H9 (cell line): ENCODE data around the gene NUDT21. TPM values are rescaled to one million over a fixed set of nuclear protein-coding genes. Genes with fewer than 3 reads are reported as not detected.

ENCODE experiments used
- DNase-seq: peaks from one replicate; pipeline ENCODE4 v3.0.0-alpha.2; 2017
- H2AFZ ChIP-seq: one replicate; pipeline ENCODE4 v1.6.1; 2013; ENCODE audit warnings: mild to moderate bottlenecking, low read length, control low read depth, moderate library complexity
- H2AK5ac ChIP-seq: 2 replicates; pipeline ENCODE4 v1.6.1; 2013; ENCODE audit warnings: low read length, control low read depth, mixed read lengths; ENCODE audit not compliant: insufficient read length
- H2BK120ac ChIP-seq: one replicate; pipeline ENCODE4 v1.6.1; 2013; ENCODE audit warnings: low read depth, mild to moderate bottlenecking, low read length, control low read depth, inconsistent platforms; ENCODE audit not compliant: poor library complexity, severe bottlenecking
- H2BK12ac ChIP-seq: 2 replicates; pipeline ENCODE4 v1.6.1; 2013; ENCODE audit warnings: low read length, control low read depth, mixed read lengths, low read depth; ENCODE audit not compliant: insufficient read length
- H2BK15ac ChIP-seq: 2 replicates; pipeline ENCODE4 v1.6.1; 2013; ENCODE audit warnings: low read depth, low read length, control low read depth
- H2BK20ac ChIP-seq: one replicate; pipeline ENCODE4 v1.6.1; 2013; ENCODE audit warnings: low read depth, mild to moderate bottlenecking, low read length, control low read depth, inconsistent platforms; ENCODE audit not compliant: poor library complexity, severe bottlenecking
- H2BK5ac ChIP-seq: 2 replicates; pipeline ENCODE4 v1.6.1; 2013; ENCODE audit warnings: low read length, control low read depth, mixed read lengths; ENCODE audit not compliant: insufficient read length
- H3K14ac ChIP-seq: 2 replicates; pipeline ENCODE4 v1.6.1; 2013; ENCODE audit warnings: low read length, control low read depth; ENCODE audit not compliant: insufficient read depth
- H3K18ac ChIP-seq: 2 replicates; pipeline ENCODE4 v1.6.1; 2013; ENCODE audit warnings: low read depth, mild to moderate bottlenecking, mixed read lengths, low read length, control low read depth; ENCODE audit not compliant: insufficient read length
- H3K23ac ChIP-seq: 2 replicates; pipeline ENCODE4 v1.6.1; 2013; ENCODE audit warnings: low read length, control low read depth, mixed read lengths, low read depth; ENCODE audit not compliant: insufficient read length
- H3K23me2 ChIP-seq: 2 replicates; pipeline ENCODE4 v1.6.1; 2013; ENCODE audit warnings: low read depth, mild to moderate bottlenecking, mixed read lengths, low read length, control low read depth; ENCODE audit not compliant: insufficient read length, poor library complexity, severe bottlenecking
- H3K27ac ChIP-seq: 2 replicates; pipeline ENCODE4 v1.5.1; 2013; ENCODE audit warnings: low read length, control low read depth, mixed read lengths, low read depth; ENCODE audit not compliant: insufficient read length
- H3K27me3 ChIP-seq: 2 replicates; pipeline ENCODE4 v1.6.1; 2013; ENCODE audit warnings: low read length, control low read depth, inconsistent platforms; ENCODE audit not compliant: insufficient read depth
- H3K4ac ChIP-seq: 2 replicates; pipeline ENCODE4 v1.6.1; 2013; ENCODE audit warnings: low read depth, mild to moderate bottlenecking, control low read depth, inconsistent platforms, low read length, moderate library complexity
- H3K4me1 ChIP-seq: 2 replicates; pipeline ENCODE4 v1.6.1; 2013; ENCODE audit warnings: low read length, control low read depth, inconsistent platforms; ENCODE audit not compliant: insufficient read depth
- H3K4me2 ChIP-seq: 2 replicates; pipeline ENCODE4 v1.6.1; 2013; ENCODE audit warnings: low read length, control low read depth, mixed read lengths; ENCODE audit not compliant: insufficient read length, insufficient read depth
- H3K56ac ChIP-seq: 2 replicates; pipeline ENCODE4 v1.6.1; 2013; ENCODE audit warnings: low read depth, mild to moderate bottlenecking, mixed read lengths, low read length, control low read depth; ENCODE audit not compliant: insufficient read length
- H3K79me1 ChIP-seq: 2 replicates; pipeline ENCODE4 v1.6.1; 2013; ENCODE audit warnings: low read depth, mild to moderate bottlenecking, moderate library complexity, low read length, control low read depth, inconsistent platforms; ENCODE audit not compliant: insufficient read depth, poor library complexity, severe bottlenecking
- H3K79me2 ChIP-seq: 2 replicates; pipeline ENCODE4 v1.6.1; 2013; ENCODE audit warnings: low read length, control low read depth, inconsistent platforms; ENCODE audit not compliant: insufficient read depth
- H3K9ac ChIP-seq: 2 replicates; pipeline ENCODE4 v1.6.1; 2013; ENCODE audit warnings: low read length, control low read depth, mixed read lengths; ENCODE audit not compliant: insufficient read length; ENCODE audit errors: extremely low read depth
- H3K9me3 ChIP-seq: one replicate; pipeline ENCODE4 v1.6.1; 2013; ENCODE audit warnings: low read depth, low read length, inconsistent platforms; ENCODE audit not compliant: control insufficient read depth
- H3T11ph ChIP-seq: one replicate; pipeline ENCODE4 v1.6.1; 2013; ENCODE audit warnings: mild to moderate bottlenecking, low read length, control low read depth, inconsistent platforms
- H4K20me1 ChIP-seq: one replicate; pipeline ENCODE4 v1.6.1; 2013; ENCODE audit not compliant: control insufficient read depth, insufficient read length, insufficient read depth
- H4K5ac ChIP-seq: 2 replicates; pipeline ENCODE4 v1.6.1; 2013; ENCODE audit warnings: low read depth, mild to moderate bottlenecking, mixed read lengths, low read length, control low read depth; ENCODE audit not compliant: insufficient read length
- H4K8ac ChIP-seq: replicated peaks from 2 replicates; pipeline ENCODE4 v1.6.1; 2013; ENCODE audit warnings: low read length, control low read depth, mixed read lengths, low read depth; ENCODE audit not compliant: insufficient read length
- H4K91ac ChIP-seq: 2 replicates; pipeline ENCODE4 v1.6.1; 2013; ENCODE audit warnings: low read depth, mild to moderate bottlenecking, moderate library complexity, mixed read lengths, low read length, control low read depth; ENCODE audit not compliant: insufficient read length
- H3K27ac Mint-ChIP-seq, 3 experiments: 2 replicates in 2 of 3; 3 replicates in 1 of 3; pipeline ENCODE4 v1.8.0; 2020 to 2021; ENCODE audit warnings: mixed read lengths in 3 of 3, mild to moderate bottlenecking in 1 of 3, moderate library complexity in 1 of 3
- H3K27me3 Mint-ChIP-seq: 2 replicates; pipeline ENCODE4 v1.8.0; 2021; ENCODE audit warnings: low read depth, mild to moderate bottlenecking, moderate library complexity, mixed read lengths
- H3K36me3 Mint-ChIP-seq, 3 experiments: 2 replicates in 2 of 3; 3 replicates in 1 of 3; pipeline ENCODE4 v1.8.0; 2020 to 2021; ENCODE audit warnings: low read depth in 3 of 3, mixed read lengths in 3 of 3; ENCODE audit not compliant: insufficient read depth in 1 of 3
- H3K4me1 Mint-ChIP-seq, 2 experiments: 2 replicates each; pipeline ENCODE4 v1.8.0; 2020; ENCODE audit warnings: mixed read lengths in 2 of 2
- H3K4me3 Mint-ChIP-seq, 2 experiments: 2 replicates in 1 of 2; 3 replicates in 1 of 2; pipeline ENCODE4 v1.8.0; 2020 to 2021; ENCODE audit warnings: mild to moderate bottlenecking in 2 of 2, mixed read lengths in 2 of 2, moderate library complexity in 1 of 2
- H3K9me3 Mint-ChIP-seq, 2 experiments: 2 replicates in 1 of 2; 3 replicates in 1 of 2; pipeline ENCODE4 v1.8.0; 2020; ENCODE audit warnings: mild to moderate bottlenecking in 2 of 2, mixed read lengths in 2 of 2, moderate library complexity in 1 of 2
- CTCF ChIP-seq: fragments of 200-600 bp; sonication (generic); conservative IDR thresholded peaks from 3 replicates; pipeline ENCODE4 v1.8.0; 2021; ENCODE audit warnings: antibody characterized with exemption, mild to moderate bottlenecking
- WGBS: extraction: QIAGEN DNeasy Blood & Tissue Kit; methylation state at CpG from one replicate; pipeline ENCODE4 v1.1.7; 2013; ENCODE audit warnings: missing lambda C conversion rate, low lambda C conversion rate, mixed read lengths; ENCODE audit not compliant: insufficient read length; ENCODE audit errors: extremely low coverage; 5-methylcytosine and 5-hydroxymethylcytosine counted together
- total RNA-seq: library from RNA; stranded (reverse); gene quantifications from 2 replicates; pipeline ENCODE4 v1.2.1, GENCODE V29; 2021

The NUDT21 gene
- total RNA-seq, 1 experiment from 2014 or later: 276 TPM

- Mint-ChIP-seq H3K27ac (no peak overlapping the region), H3K27me3 (no peaks in the 10 kb centered on the region), H3K36me3 (peaks cover 18 to 52% (median 44%) of the 10 kb centered on the region in 3 experiments), H3K9me3 (peaks cover 0 to 2% of the 10 kb centered on the region in 2 experiments; a peak in 3 of 5 replicates), H3K4me1 (no peaks in the 10 kb centered on the region), H3K4me3 (no peak overlapping the region)
- H3K9me3 ChIP-seq: no peaks in the 10 kb centered on the region
- no peak overlapping the region for H3K56ac ChIP-seq
- peak; percentile 60 for TF ChIP-seq CTCF
- no peak overlapping the region for H4K91ac ChIP-seq
- H2BK120ac ChIP-seq: no peak overlapping the region
- H4K8ac ChIP-seq: no peak overlapping the region
- no peak overlapping the region for H2BK20ac ChIP-seq
- no peaks in the 10 kb centered on the region for H3K79me1 ChIP-seq
- H3K27me3 ChIP-seq: no peaks in the 10 kb centered on the region
- H3K4ac ChIP-seq: no peak overlapping the region
- H3K14ac ChIP-seq: no peak overlapping the region
- H2BK15ac ChIP-seq: no peak overlapping the region
- no peak overlapping the region for H2AFZ ChIP-seq
- H3K4me2 ChIP-seq: no peak overlapping the region
- no peak overlapping the region for H2BK12ac ChIP-seq
- H2BK5ac ChIP-seq: no peak overlapping the region
- no peak overlapping the region for H3T11ph ChIP-seq
- H3K23ac ChIP-seq: no peak overlapping the region
- no peak overlapping the region for H3K27ac ChIP-seq
- no peak overlapping the region for H4K5ac ChIP-seq
- H3K9ac ChIP-seq: no peak overlapping the region
- no peak overlapping the region for H3K18ac ChIP-seq
- no peaks in the 10 kb centered on the region for H3K79me2 ChIP-seq
- no peaks in the 10 kb centered on the region for H4K20me1 ChIP-seq
- H2AK5ac ChIP-seq: no peak overlapping the region
- H3K4me1 ChIP-seq: no peaks in the 10 kb centered on the region
- DNase-seq: peak; percentile 44
- WGBS: no CpG with 5 or more reads among the region's 5 CpGs
- H3K23me2 ChIP-seq: no peaks in the 10 kb centered on the region
These were observed 49.6 kb downstream of the NUDT21 start for GRCh38 chr16:56401482-56401881.
